HG02885 (cell line): ENCODE results near the gene ELFN1.
"Not testable (repeated sequence)": the region's sequence is repeated elsewhere in the genome, so short reads cannot be mapped to it uniquely, and the experiment has no call there.

Experiments used
- ATAC-seq: cut with Tn5 transposase; IDR thresholded peaks from one replicate; pipeline ENCODE4 v1.9.1; 2021; ENCODE audit warnings: mild to moderate bottlenecking; ENCODE audit not compliant: unreplicated experiment, poor library complexity

ELFN1 gene

GRCh38 chr7:1706381-1706720, 36.3 kb downstream of the ELFN1 start:
- no peak for ATAC-seq

- ATAC-seq, result no peak
These were observed 36.9 kb downstream of the ELFN1 start for GRCh38 chr7:1706721-1707613.

GRCh38 chr7:1707756-1708595, 37.9 kb downstream of the ELFN1 start:
- ATAC-seq, result no peak

- ATAC-seq, result no peak
These were observed 38.6 kb downstream of the ELFN1 start for GRCh38 chr7:1708596-1709251.

- no peak for ATAC-seq
These were observed 39.2 kb downstream of the ELFN1 start for GRCh38 chr7:1709281-1709680.

GRCh38 chr7:1709900-1710299, 39.8 kb downstream of the ELFN1 start:
- ATAC-seq, result no peak

GRCh38 chr7:1710936-1711335, 40.9 kb downstream of the ELFN1 start:
- ATAC-seq, result no peak

- ATAC-seq, result no peak
These were observed 42.9 kb downstream of the ELFN1 start for GRCh38 chr7:1712907-1713501.

GRCh38 chr7:1713502-1714484, 43.7 kb downstream of the ELFN1 start:
- ATAC-seq, result no peak

GRCh38 chr7:1714583-1715330, 44.7 kb downstream of the ELFN1 start:
- ATAC-seq, result no peak

GRCh38 chr7:1715331-1715625, 45.2 kb downstream of the ELFN1 start:
- ATAC-seq, result no peak

- no peak for ATAC-seq
These were observed 45.6 kb downstream of the ELFN1 start for GRCh38 chr7:1715671-1716074.

GRCh38 chr7:1716263-1717094, 46.4 kb downstream of the ELFN1 start:
- no peak for ATAC-seq

GRCh38 chr7:1717095-1717483, 47.0 kb downstream of the ELFN1 start:
- no peak for ATAC-seq

GRCh38 chr7:1717903-1718676, 48.0 kb downstream of the ELFN1 start:
- ATAC-seq, result no peak

GRCh38 chr7:1718850-1719249, 48.8 kb downstream of the ELFN1 start:
- not testable (repeated sequence) for ATAC-seq

- ATAC-seq, result not testable (repeated sequence)
These were observed 49.2 kb downstream of the ELFN1 start for GRCh38 chr7:1719256-1719655.
